Kidney epithelial cell (primary cell): ENCODE measurements around the gene PRKCB. TPM values are rescaled to one million over a fixed set of nuclear protein-coding genes. Genes with fewer than 3 reads are reported as not detected.

Experiments
- DNase-seq: peaks from one replicate; pipeline ENCODE4 v3.0.0-alpha.2; 2010; ENCODE audit warnings: low read depth
- H3K27me3 ChIP-seq: 2 replicates; pipeline ENCODE4 v1.6.0; 2011; ENCODE audit warnings: low read length; ENCODE audit not compliant: control insufficient read depth, insufficient read depth
- H3K36me3 ChIP-seq: 2 replicates; pipeline ENCODE4 v1.5.1; 2011; ENCODE audit warnings: low read length; ENCODE audit not compliant: control insufficient read depth, insufficient read depth
- H3K4me3 ChIP-seq: 2 replicates; pipeline ENCODE4 v1.5.1; 2011; ENCODE audit warnings: low read depth, mild to moderate bottlenecking, control low read depth, low read length
- CTCF ChIP-seq: IDR thresholded peaks from 2 replicates; pipeline ENCODE4 v1.5.1; 2011; ENCODE audit warnings: mild to moderate bottlenecking, moderate library complexity, low read length, control low read depth, inconsistent platforms; ENCODE audit not compliant: insufficient read depth, poor library complexity, severe bottlenecking
- total RNA-seq: library from RNA; depleted of rRNA; stranded (reverse); fragments of >200 nt; gene quantifications from 2 replicates; pipeline ENCODE4 v1.2.3, GENCODE V29; 2015

The PRKCB gene
- total RNA-seq, 1 donor from 2014 or later: 7.1 TPM

- no peak for TF ChIP-seq CTCF
- no peaks in the 10 kb centered on the region for H3K27me3 ChIP-seq
- DNase-seq: no peak
- no peak overlapping the region for H3K4me3 ChIP-seq
- H3K36me3 ChIP-seq: no peaks in the 10 kb centered on the region
Measured at GRCh38 chr16:24085666-24086065, 249.9 kb downstream of the PRKCB start.

GRCh38 chr16:24087891-24088410, 252.2 kb downstream of the PRKCB start:
- no peak for DNase-seq
- H3K36me3 ChIP-seq: no peaks in the 10 kb centered on the region
- no peak overlapping the region for H3K4me3 ChIP-seq
- TF ChIP-seq CTCF: no peak
- no peaks in the 10 kb centered on the region for H3K27me3 ChIP-seq

DNA sequence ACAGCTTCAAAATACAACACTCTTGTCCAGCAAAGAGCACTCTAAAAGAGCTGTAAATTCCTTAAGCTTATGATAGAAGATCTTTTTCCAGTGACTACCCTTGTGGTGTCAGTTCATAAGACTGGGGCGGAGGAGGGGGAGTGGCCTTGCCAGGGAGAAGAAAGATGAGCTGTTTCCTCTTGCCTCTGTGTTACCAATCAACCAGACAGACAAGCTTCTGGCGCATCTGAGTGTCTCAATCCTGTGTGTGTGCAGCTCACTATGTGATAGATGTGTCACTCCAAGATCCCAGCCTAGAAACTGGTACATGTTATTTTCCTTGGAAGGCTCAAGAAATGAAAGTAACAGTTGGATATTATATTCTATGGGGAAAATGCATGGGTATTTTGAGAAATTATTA, 253.0 kb downstream of the PRKCB start:
- no peak for DNase-seq
- Histone ChIP-seq H3K4me3 (no peak overlapping the region), H3K27me3 (no peaks in the 10 kb centered on the region), H3K36me3 (no peaks in the 10 kb centered on the region)
- TF ChIP-seq CTCF: no peak

GRCh38 chr16:24091125-24091524, 255.3 kb downstream of the PRKCB start:
- H3K27me3 ChIP-seq: no peaks in the 10 kb centered on the region
- H3K4me3 ChIP-seq: no peak overlapping the region
- no peak for TF ChIP-seq CTCF
- no peaks in the 10 kb centered on the region for H3K36me3 ChIP-seq
- DNase-seq: no peak

DNA sequence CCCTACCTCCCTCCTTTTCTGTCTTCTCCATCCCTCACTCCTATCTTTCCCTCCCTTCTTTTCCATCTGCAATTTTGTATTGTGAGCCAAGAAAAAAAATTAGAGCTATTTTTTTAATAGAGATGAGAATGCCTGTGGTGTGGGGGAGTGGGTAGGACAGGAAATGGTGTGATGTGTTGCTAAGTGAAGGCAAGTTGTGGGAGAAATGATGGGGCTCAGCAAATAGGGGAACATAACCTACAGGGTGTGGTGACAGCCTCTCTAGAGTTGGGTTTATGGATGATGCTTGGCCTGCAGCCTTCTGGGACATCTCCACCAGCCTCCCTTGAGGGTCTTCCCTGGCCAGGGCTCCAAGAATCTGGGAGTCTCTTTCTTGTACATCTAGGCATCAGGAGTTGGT, 257.3 kb downstream of the PRKCB start:
- DNase-seq: no peak
- no peak for TF ChIP-seq CTCF
- H3K36me3 ChIP-seq: no peaks in the 10 kb centered on the region
- H3K27me3 ChIP-seq: no peaks in the 10 kb centered on the region
- no peak overlapping the region for H3K4me3 ChIP-seq

DNA sequence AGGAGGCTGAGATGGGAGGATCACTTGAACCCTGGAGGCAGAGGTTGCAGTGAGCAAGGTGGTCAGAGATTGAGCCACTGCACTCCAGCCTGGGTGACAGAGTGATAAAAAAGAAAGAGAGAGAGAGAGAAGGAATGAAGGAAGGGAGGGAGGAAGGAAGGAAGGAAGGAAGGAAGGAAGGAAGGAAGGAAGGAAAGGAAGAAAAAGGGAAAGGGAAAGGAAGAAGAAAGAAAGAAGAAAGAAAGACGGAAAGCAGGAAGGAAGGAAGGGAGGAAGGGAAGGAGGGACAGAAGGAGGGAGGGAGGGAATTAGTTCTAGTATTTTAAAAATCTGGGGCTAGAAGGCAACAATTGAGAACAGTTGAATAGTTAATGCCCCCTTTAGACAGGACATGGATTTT, 258.9 kb downstream of the PRKCB start:
- no peak for DNase-seq
- H3K27me3 ChIP-seq: no peaks in the 10 kb centered on the region
- no peaks in the 10 kb centered on the region for H3K36me3 ChIP-seq
- no peak for TF ChIP-seq CTCF
- H3K4me3 ChIP-seq: no peak overlapping the region
